GM12878 (cell line): ENCODE results near the gene YKT6.

Experiments
- ASH2L ChIP-seq: fragments of 300-600, 200-600 bp; sonication (generic); IDR thresholded peaks from 2 replicates; pipeline ENCODE4 v1.6.1; 2017; ENCODE audit warnings: low read depth, mild to moderate bottlenecking, borderline replicate concordance
- BHLHE40 ChIP-seq, 2 experiments: fragments of 450-650 bp in 1 of 2; IDR thresholded peaks; 2 replicates each; pipeline ENCODE4 v1.6.1; 2011 to 2017; ENCODE audit warnings: low read depth in 2 of 2, borderline replicate concordance in 1 of 2, improper control_type of control experiment in 1 of 2, low read length in 1 of 2, mild to moderate bottlenecking in 1 of 2
- CBX5 ChIP-seq: sonication (generic); IDR thresholded peaks from 2 replicates; pipeline ENCODE4 v1.6.1; 2016; ENCODE audit warnings: low read depth, moderate library complexity, mild to moderate bottlenecking, inconsistent platforms
- EP300 ChIP-seq, 2 experiments: fragments of 150-350 bp in 1 of 2; IDR thresholded peaks; 2 replicates each; pipeline ENCODE4 v1.6.1; 2011 to 2012; ENCODE audit warnings: low read depth in 2 of 2, low read length in 2 of 2, borderline replicate concordance in 1 of 2, improper control_type of control experiment in 1 of 2, inconsistent platforms in 1 of 2; ENCODE audit not compliant: control insufficient read depth in 1 of 2
- EZH2 ChIP-seq: IDR thresholded peaks from 2 replicates; pipeline ENCODE4 v1.6.1; 2012; ENCODE audit warnings: low read depth, mild to moderate bottlenecking, control low read depth, inconsistent platforms, low read length, borderline replicate concordance; ENCODE audit not compliant: control insufficient read depth
- FOXM1 ChIP-seq: IDR thresholded peaks from 2 replicates; pipeline ENCODE4 v1.6.1; 2012; ENCODE audit warnings: low read depth, mild to moderate bottlenecking, inconsistent platforms, low read length, moderate library complexity
- KDM1A ChIP-seq: fragments of 200-600 bp; sonication (generic); IDR thresholded peaks from 2 replicates; pipeline ENCODE4 v1.6.1; 2016; ENCODE audit warnings: borderline replicate concordance
- NFYB ChIP-seq: IDR thresholded peaks from 2 replicates; pipeline ENCODE4 v1.6.1; 2011; ENCODE audit warnings: low read depth, mild to moderate bottlenecking, low read length, improper control_type of control experiment, moderate library complexity; ENCODE audit not compliant: insufficient read depth
- POLR2A ChIP-seq: IDR thresholded peaks from 2 replicates; pipeline ENCODE4 v1.6.1; 2011; ENCODE audit warnings: low read depth, mild to moderate bottlenecking, low read length
- TAF1 ChIP-seq: IDR thresholded peaks from 2 replicates; pipeline ENCODE4 v1.6.1; 2011; ENCODE audit warnings: mild to moderate bottlenecking, low read depth, low read length, borderline replicate concordance
- TCF7 ChIP-seq: IDR thresholded peaks from 2 replicates; pipeline ENCODE4 v1.6.1; 2014; ENCODE audit warnings: antibody characterized with exemption, borderline replicate concordance
- ZNF24 ChIP-seq: fragments of 450-650 bp; IDR thresholded peaks from 2 replicates; pipeline ENCODE4 v1.6.1; 2017; ENCODE audit warnings: antibody characterized with exemption, mild to moderate bottlenecking
- TF ChIP-seq, protein P1 (sequence below), 3 experiments: IDR thresholded peaks in 2 of 3; conservative IDR thresholded peaks in 1 of 3; 2 replicates each; pipeline ENCODE4 v1.5.1; 2011; ENCODE audit warnings: low read depth in 3 of 3, low read length in 3 of 3, mild to moderate bottlenecking in 3 of 3, control low read depth in 2 of 3, moderate library complexity in 2 of 3, inconsistent platforms in 1 of 3, mixed read lengths in 1 of 3; ENCODE audit not compliant: control insufficient read depth in 2 of 3, insufficient read depth in 1 of 3; ENCODE audit errors: extremely low read depth in 1 of 3
- TF ChIP-seq, protein P2 (sequence below): fragments of 450-650 bp; IDR thresholded peaks from 2 replicates; pipeline ENCODE4 v1.6.1; 2017; ENCODE audit warnings: mild to moderate bottlenecking, low read depth, inconsistent platforms; ENCODE audit not compliant: poor library complexity, severe bottlenecking

DNA sequence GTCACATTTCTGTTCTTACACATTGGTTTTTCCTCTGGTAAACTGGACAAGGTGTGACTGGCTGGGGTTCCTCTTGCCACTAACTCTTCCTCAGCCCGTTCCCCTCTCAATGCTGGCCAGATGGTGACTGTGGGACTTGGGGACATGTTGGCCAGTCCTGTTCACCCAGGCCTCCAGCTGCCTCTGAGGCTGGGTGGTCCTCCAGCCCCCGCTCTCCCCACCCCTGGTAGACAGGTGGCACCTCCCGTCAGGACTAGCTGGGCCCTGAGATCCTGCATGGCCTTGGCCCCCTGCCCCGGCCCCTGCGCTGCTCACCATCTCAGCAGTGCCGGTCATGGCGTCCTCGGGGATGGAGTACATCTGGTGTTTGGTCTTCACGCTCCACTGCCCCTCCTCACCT is 48.8 kb upstream of the YKT6 start:
- TF ChIP-seq ASH2L (no peak), KDM1A (no peak), TCF7 (no peak), NFYB (no peak), BHLHE40 (IDR thresholded peaks at IDR 0.05; ENCODE audit: borderline replicate concordance in 1 of 2, low read depth in 2 of 2, low read length in 1 of 2) (no peak), ZNF24 (no peak), POLR2A (no peak), FOXM1 (no peak), EP300 (IDR thresholded peaks at IDR 0.05; ENCODE audit: borderline replicate concordance in 1 of 2, control insufficient read depth in 1 of 2, low read depth in 2 of 2, low read length in 2 of 2) (no peak), EZH2 (no peak), TAF1 (no peak), CBX5 (no peak)
- TF ChIP-seq, protein P1, sequence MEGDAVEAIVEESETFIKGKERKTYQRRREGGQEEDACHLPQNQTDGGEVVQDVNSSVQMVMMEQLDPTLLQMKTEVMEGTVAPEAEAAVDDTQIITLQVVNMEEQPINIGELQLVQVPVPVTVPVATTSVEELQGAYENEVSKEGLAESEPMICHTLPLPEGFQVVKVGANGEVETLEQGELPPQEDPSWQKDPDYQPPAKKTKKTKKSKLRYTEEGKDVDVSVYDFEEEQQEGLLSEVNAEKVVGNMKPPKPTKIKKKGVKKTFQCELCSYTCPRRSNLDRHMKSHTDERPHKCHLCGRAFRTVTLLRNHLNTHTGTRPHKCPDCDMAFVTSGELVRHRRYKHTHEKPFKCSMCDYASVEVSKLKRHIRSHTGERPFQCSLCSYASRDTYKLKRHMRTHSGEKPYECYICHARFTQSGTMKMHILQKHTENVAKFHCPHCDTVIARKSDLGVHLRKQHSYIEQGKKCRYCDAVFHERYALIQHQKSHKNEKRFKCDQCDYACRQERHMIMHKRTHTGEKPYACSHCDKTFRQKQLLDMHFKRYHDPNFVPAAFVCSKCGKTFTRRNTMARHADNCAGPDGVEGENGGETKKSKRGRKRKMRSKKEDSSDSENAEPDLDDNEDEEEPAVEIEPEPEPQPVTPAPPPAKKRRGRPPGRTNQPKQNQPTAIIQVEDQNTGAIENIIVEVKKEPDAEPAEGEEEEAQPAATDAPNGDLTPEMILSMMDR (IDR thresholded peaks at IDR 0.05 in 2 of 3, conservative IDR thresholded peaks at IDR 0.05 in 1 of 3; ENCODE audit: control insufficient read depth in 2 of 3, extremely low read depth in 1 of 3, insufficient read depth in 1 of 3, low read depth in 3 of 3, low read length in 3 of 3), result no peak
- TF ChIP-seq, protein P2, sequence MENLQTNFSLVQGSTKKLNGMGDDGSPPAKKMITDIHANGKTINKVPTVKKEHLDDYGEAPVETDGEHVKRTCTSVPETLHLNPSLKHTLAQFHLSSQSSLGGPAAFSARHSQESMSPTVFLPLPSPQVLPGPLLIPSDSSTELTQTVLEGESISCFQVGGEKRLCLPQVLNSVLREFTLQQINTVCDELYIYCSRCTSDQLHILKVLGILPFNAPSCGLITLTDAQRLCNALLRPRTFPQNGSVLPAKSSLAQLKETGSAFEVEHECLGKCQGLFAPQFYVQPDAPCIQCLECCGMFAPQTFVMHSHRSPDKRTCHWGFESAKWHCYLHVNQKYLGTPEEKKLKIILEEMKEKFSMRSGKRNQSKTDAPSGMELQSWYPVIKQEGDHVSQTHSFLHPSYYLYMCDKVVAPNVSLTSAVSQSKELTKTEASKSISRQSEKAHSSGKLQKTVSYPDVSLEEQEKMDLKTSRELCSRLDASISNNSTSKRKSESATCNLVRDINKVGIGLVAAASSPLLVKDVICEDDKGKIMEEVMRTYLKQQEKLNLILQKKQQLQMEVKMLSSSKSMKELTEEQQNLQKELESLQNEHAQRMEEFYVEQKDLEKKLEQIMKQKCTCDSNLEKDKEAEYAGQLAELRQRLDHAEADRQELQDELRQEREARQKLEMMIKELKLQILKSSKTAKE, result no peak
